ENCODE measurements around the gene ARSI.

ARSI gene

DNA sequence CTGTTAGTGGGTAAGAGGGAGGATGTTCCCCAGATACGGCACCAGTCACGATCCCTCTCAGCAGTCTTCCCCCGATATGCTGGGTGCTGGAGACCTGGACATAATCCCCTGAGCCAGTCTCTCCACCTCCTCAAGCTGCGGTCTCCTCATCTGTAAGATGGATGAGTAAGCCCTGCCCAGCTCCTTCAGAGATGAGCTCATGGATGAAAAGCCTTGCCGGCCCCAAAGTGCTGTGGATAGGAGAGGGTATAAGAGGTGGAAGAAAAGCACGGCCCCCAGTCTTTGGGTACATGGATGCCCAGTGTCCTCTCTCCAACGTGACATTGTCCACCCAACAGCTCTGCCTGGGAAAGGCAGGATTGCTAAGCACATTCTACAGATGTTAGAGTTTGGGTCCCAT, 17.6 kb downstream of the ARSI start:
- H3K79me1 ChIP-seq (replicated peaks; ENCODE audit: low read length, poor library complexity, severe bottlenecking), result no peaks in the 10 kb centered on the region
- no peak overlapping the region for H4K91ac ChIP-seq (ENCODE audit: low read length)
- WGBS, result 87% methylated on average over 7 of the region's 7 CpGs
- H2BK5ac ChIP-seq (ENCODE audit: low read depth, low read length, poor library complexity, severe bottlenecking), result no peak overlapping the region
- H3K27ac ChIP-seq (ENCODE audit: low read length, poor library complexity, severe bottlenecking), result no peak overlapping the region
- H3K18ac ChIP-seq (ENCODE audit: low read depth in 1 of 2, low read length in 2 of 2), result no peak overlapping the region
- no peak overlapping the region for H4K8ac ChIP-seq (ENCODE audit: low read length)
- no peaks in the 10 kb centered on the region for H3K27me3 ChIP-seq (ENCODE audit: control insufficient read depth in 1 of 2, insufficient read depth in 1 of 2, low read length in 2 of 2)
- H2BK15ac ChIP-seq (ENCODE audit: low read depth, poor library complexity, severe bottlenecking), result no peak overlapping the region
- H2BK120ac ChIP-seq (ENCODE audit: low read depth, low read length), result no peak overlapping the region
- H2BK12ac ChIP-seq (ENCODE audit: low read length in 2 of 2), result no peak overlapping the region
- H3K4me2 ChIP-seq (ENCODE audit: low read length, poor library complexity, severe bottlenecking), result no peak overlapping the region
- no peak overlapping the region for H2AFZ ChIP-seq (ENCODE audit: low read depth, low read length)
- H2AK5ac ChIP-seq (ENCODE audit: low read length, severe bottlenecking), result no peak overlapping the region
- no peaks in the 10 kb centered on the region for H3K9me3 ChIP-seq (ENCODE audit: control insufficient read depth, low read length)
- H3K23ac ChIP-seq (ENCODE audit: low read length in 2 of 2), result no peak overlapping the region
- H3K36me3 ChIP-seq (ENCODE audit: control insufficient read depth in 1 of 2, insufficient read depth in 2 of 2, low read depth in 1 of 2, low read length in 2 of 2), result peaks cover 0 to 14% of the 10 kb centered on the region in 2 experiments
- no peak for DNase-seq
- no peak overlapping the region for H3K4me3 ChIP-seq (ENCODE audit: insufficient read depth in 1 of 2, low read depth in 1 of 2, low read length in 2 of 2)
- H3K9ac ChIP-seq (ENCODE audit: low read length), result no peak overlapping the region
- H3K14ac ChIP-seq (ENCODE audit: low read length in 2 of 2), result no peak overlapping the region
- H3K4ac ChIP-seq (ENCODE audit: low read depth in 1 of 2, low read length in 2 of 2), result no peak overlapping the region
- peaks cover 7% of the 10 kb centered on the region for H3K4me1 ChIP-seq (ENCODE audit: control insufficient read depth, insufficient read depth, low read depth, low read length)

DNA sequence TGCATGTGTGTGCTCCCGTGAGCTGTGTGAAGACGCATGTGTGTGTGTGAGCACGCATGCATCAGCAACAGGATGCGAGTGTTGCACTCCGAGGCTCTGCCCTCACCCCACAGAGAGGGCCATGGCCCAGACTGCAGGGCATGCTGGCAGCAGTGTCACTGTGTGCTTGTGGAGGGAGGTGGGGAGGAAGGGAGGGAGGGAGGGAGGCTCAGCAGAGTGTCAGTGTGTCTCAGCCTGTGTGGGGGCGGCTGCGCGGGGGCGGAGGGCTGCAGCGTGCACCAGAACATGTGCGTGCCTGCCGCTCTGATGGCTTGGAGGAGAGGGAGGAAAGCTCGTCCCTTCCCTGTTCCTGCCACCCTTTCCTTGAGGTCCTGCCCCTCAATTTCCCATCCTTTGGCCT, 18.4 kb downstream of the ARSI start:
- Histone ChIP-seq H3K36me3 (ENCODE audit: control insufficient read depth in 1 of 2, insufficient read depth in 2 of 2, low read depth in 1 of 2, low read length in 2 of 2) (peaks cover 0 to 11% of the 10 kb centered on the region in 2 experiments), H3K79me1 (replicated peaks; ENCODE audit: low read length, poor library complexity, severe bottlenecking) (no peaks in the 10 kb centered on the region), H3K4ac (ENCODE audit: low read depth in 1 of 2, low read length in 2 of 2) (no peak overlapping the region), H2AFZ (ENCODE audit: low read depth, low read length) (no peak overlapping the region), H3K9me3 (ENCODE audit: control insufficient read depth, low read length) (no peaks in the 10 kb centered on the region), H3K4me2 (ENCODE audit: low read length, poor library complexity, severe bottlenecking) (no peak overlapping the region), H4K91ac (ENCODE audit: low read length) (no peak overlapping the region), H3K9ac (ENCODE audit: low read length) (no peak overlapping the region), H3K4me3 (ENCODE audit: insufficient read depth in 1 of 2, low read depth in 1 of 2, low read length in 2 of 2) (no peak overlapping the region), H2BK15ac (ENCODE audit: low read depth, poor library complexity, severe bottlenecking) (no peak overlapping the region), H3K23ac (ENCODE audit: low read length in 2 of 2) (no peak overlapping the region), H2BK12ac (ENCODE audit: low read length in 2 of 2) (no peak overlapping the region), H3K4me1 (ENCODE audit: control insufficient read depth, insufficient read depth, low read depth, low read length) (peaks cover 11% of the 10 kb centered on the region), H3K18ac (ENCODE audit: low read depth in 1 of 2, low read length in 2 of 2) (no peak overlapping the region), H2AK5ac (ENCODE audit: low read length, severe bottlenecking) (no peak overlapping the region), H3K27me3 (ENCODE audit: control insufficient read depth in 1 of 2, insufficient read depth in 1 of 2, low read length in 2 of 2) (no peaks in the 10 kb centered on the region), H2BK5ac (ENCODE audit: low read depth, low read length, poor library complexity, severe bottlenecking) (no peak overlapping the region), H2BK120ac (ENCODE audit: low read depth, low read length) (no peak overlapping the region), H3K27ac (ENCODE audit: low read length, poor library complexity, severe bottlenecking) (no peak overlapping the region), H3K14ac (ENCODE audit: low read length in 2 of 2) (peak overlapping the region in 1 of 2 experiments; percentile 42), H4K8ac (ENCODE audit: low read length) (no peak overlapping the region)
- DNase-seq, result no peak
- WGBS, result 91% methylated on average over 12 of the region's 13 CpGs

DNA sequence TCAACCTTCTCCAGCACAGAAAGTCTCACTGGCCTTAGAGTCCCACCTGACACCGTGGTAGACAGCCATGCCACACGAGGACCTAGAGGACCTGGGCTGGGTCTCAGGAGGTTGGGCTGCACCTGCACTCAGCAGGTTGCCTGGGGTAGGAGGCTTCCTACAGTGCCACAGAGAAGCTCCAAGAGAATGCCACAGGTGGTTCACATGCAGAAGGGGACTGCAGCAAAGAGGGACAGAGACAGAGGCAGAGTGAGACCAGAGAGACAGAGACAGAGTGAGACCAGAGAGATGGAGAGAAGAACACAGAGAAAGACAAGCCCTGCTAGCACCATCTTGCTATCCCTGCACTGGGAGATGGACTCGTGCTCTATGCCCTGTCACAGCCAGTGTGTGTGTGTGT, 18.8 kb downstream of the ARSI start:
- Histone ChIP-seq H3K4me1 (ENCODE audit: control insufficient read depth, insufficient read depth, low read depth, low read length) (peaks cover 12% of the 10 kb centered on the region), H2BK12ac (ENCODE audit: low read length in 2 of 2) (no peak overlapping the region), H3K9ac (ENCODE audit: low read length) (no peak overlapping the region), H4K8ac (ENCODE audit: low read length) (no peak overlapping the region), H2AK5ac (ENCODE audit: low read length, severe bottlenecking) (no peak overlapping the region), H3K23ac (ENCODE audit: low read length in 2 of 2) (no peak overlapping the region), H3K4me2 (ENCODE audit: low read length, poor library complexity, severe bottlenecking) (no peak overlapping the region), H2BK15ac (ENCODE audit: low read depth, poor library complexity, severe bottlenecking) (no peak overlapping the region), H2BK120ac (ENCODE audit: low read depth, low read length) (no peak overlapping the region), H3K14ac (ENCODE audit: low read length in 2 of 2) (no peak overlapping the region), H3K4ac (ENCODE audit: low read depth in 1 of 2, low read length in 2 of 2) (no peak overlapping the region), H3K79me1 (replicated peaks; ENCODE audit: low read length, poor library complexity, severe bottlenecking) (no peaks in the 10 kb centered on the region), H3K27ac (ENCODE audit: low read length, poor library complexity, severe bottlenecking) (no peak overlapping the region), H3K27me3 (ENCODE audit: control insufficient read depth in 1 of 2, insufficient read depth in 1 of 2, low read length in 2 of 2) (no peaks in the 10 kb centered on the region), H3K18ac (ENCODE audit: low read depth in 1 of 2, low read length in 2 of 2) (no peak overlapping the region), H3K4me3 (ENCODE audit: insufficient read depth in 1 of 2, low read depth in 1 of 2, low read length in 2 of 2) (no peak overlapping the region), H2AFZ (ENCODE audit: low read depth, low read length) (no peak overlapping the region), H3K9me3 (ENCODE audit: control insufficient read depth, low read length) (no peaks in the 10 kb centered on the region), H4K91ac (ENCODE audit: low read length) (no peak overlapping the region), H2BK5ac (ENCODE audit: low read depth, low read length, poor library complexity, severe bottlenecking) (no peak overlapping the region), H3K36me3 (ENCODE audit: control insufficient read depth in 1 of 2, insufficient read depth in 2 of 2, low read depth in 1 of 2, low read length in 2 of 2) (peaks cover 0 to 11% of the 10 kb centered on the region in 2 experiments)
- DNase-seq, result no peak
- 87% methylated on average over 3 of the region's 3 CpGs for WGBS

DNA sequence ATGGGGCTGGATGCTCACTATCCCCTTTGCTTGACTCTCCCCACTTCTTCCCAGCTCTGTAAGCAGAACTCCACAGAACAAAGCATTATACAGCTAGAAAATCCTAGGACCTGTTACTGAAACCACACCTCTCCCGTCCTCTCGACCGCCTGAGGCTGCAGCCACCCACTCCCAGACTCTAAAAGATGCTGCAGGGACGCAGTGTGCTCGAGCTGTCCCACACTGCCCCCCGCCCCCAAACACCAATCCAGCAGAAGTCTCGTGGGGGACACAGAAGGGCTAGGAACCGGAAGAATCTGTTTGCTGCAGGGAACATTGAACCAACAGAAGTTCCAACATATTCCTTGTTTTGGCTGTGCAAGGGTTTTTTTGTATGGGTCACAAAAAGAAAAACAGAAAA, 20.7 kb downstream of the ARSI start:
- Histone ChIP-seq H3K9me3 (ENCODE audit: control insufficient read depth, low read length) (no peaks in the 10 kb centered on the region), H3K18ac (ENCODE audit: low read depth in 1 of 2, low read length in 2 of 2) (no peak overlapping the region), H3K4me2 (ENCODE audit: low read length, poor library complexity, severe bottlenecking) (no peak overlapping the region), H3K4me3 (ENCODE audit: insufficient read depth in 1 of 2, low read depth in 1 of 2, low read length in 2 of 2) (no peak overlapping the region), H3K79me1 (replicated peaks; ENCODE audit: low read length, poor library complexity, severe bottlenecking) (no peaks in the 10 kb centered on the region), H4K8ac (ENCODE audit: low read length) (no peak overlapping the region), H3K27me3 (ENCODE audit: control insufficient read depth in 1 of 2, insufficient read depth in 1 of 2, low read length in 2 of 2) (no peaks in the 10 kb centered on the region), H3K23ac (ENCODE audit: low read length in 2 of 2) (no peak overlapping the region), H2BK15ac (ENCODE audit: low read depth, poor library complexity, severe bottlenecking) (no peak overlapping the region), H3K9ac (ENCODE audit: low read length) (no peak overlapping the region), H2BK5ac (ENCODE audit: low read depth, low read length, poor library complexity, severe bottlenecking) (no peak overlapping the region), H2BK12ac (ENCODE audit: low read length in 2 of 2) (no peak overlapping the region), H4K91ac (ENCODE audit: low read length) (no peak overlapping the region), H3K4me1 (ENCODE audit: control insufficient read depth, insufficient read depth, low read depth, low read length) (peaks cover 12% of the 10 kb centered on the region), H3K4ac (ENCODE audit: low read depth in 1 of 2, low read length in 2 of 2) (no peak overlapping the region), H3K36me3 (ENCODE audit: control insufficient read depth in 1 of 2, insufficient read depth in 2 of 2, low read depth in 1 of 2, low read length in 2 of 2) (peaks cover 0 to 11% of the 10 kb centered on the region in 2 experiments), H2BK120ac (ENCODE audit: low read depth, low read length) (no peak overlapping the region), H2AK5ac (ENCODE audit: low read length, severe bottlenecking) (no peak overlapping the region), H2AFZ (ENCODE audit: low read depth, low read length) (no peak overlapping the region), H3K27ac (ENCODE audit: low read length, poor library complexity, severe bottlenecking) (no peak overlapping the region), H3K14ac (ENCODE audit: low read length in 2 of 2) (no peak overlapping the region)
- WGBS, result 81% methylated on average over 6 of the region's 8 CpGs
- DNase-seq, result no peak
